Upper lobe of right lung (tissue), 1 donor: ENCODE results near the gene HSP90AB1. TPM values are rescaled to one million over a fixed set of nuclear protein-coding genes. Genes with fewer than 3 reads are reported as not detected.

ENCODE experiments used
- ATAC-seq: fragments of 200-7000 bp; cut with Tn5 transposase; one replicate; pipeline ENCODE4 v1.9.1; 2020; ENCODE audit warnings: mild to moderate bottlenecking, moderate library complexity
- DNase-seq: peaks from one replicate; pipeline ENCODE4 v3.0.0-alpha.2; 2020
- H3K27ac ChIP-seq: fragments of 200-600 bp; one replicate; pipeline ENCODE4 v1.8.0; 2022
- H3K27me3 ChIP-seq: fragments of 200-600 bp; one replicate; pipeline ENCODE4 v1.8.0; 2022; ENCODE audit warnings: mild to moderate bottlenecking
- H3K36me3 ChIP-seq: fragments of 200-600 bp; one replicate; pipeline ENCODE4 v1.8.0; 2022
- H3K4me1 ChIP-seq: fragments of 200-600 bp; one replicate; pipeline ENCODE4 v1.8.0; 2022
- H3K4me3 ChIP-seq: fragments of 200-600 bp; one replicate; pipeline ENCODE4 v1.8.0; 2022; ENCODE audit warnings: mild to moderate bottlenecking
- H3K9me3 ChIP-seq: fragments of 200-600 bp; one replicate; pipeline ENCODE4 v1.8.0; 2022
- intact Hi-C: fragments of 100-400 bp; cut with DNase I; formaldehyde crosslinking; loops from one replicate; pipeline ENCODE4 v1.11.0; 2022
- total RNA-seq: library from RNA; stranded (reverse); fragmentation: NEBNext Ultra II Directional; extraction: Animal tissue kit (Norgen Biotek cat#: 25700); gene quantifications from one replicate; pipeline ENCODE4 v1.2.1, GENCODE V29; 2021
- TF ChIP-seq, protein P1 (sequence below): fragments of 200-600 bp; IDR thresholded peaks from one replicate; pipeline ENCODE4 v1.8.0; 2022; ENCODE audit warnings: antibody characterized with exemption
- donor health status: DM: no; HTN: yes; CAD: no; lungs with severe emphysema.

HSP90AB1 gene
- total RNA-seq, 1 donor from 2014 or later = 660 TPM

DNA sequence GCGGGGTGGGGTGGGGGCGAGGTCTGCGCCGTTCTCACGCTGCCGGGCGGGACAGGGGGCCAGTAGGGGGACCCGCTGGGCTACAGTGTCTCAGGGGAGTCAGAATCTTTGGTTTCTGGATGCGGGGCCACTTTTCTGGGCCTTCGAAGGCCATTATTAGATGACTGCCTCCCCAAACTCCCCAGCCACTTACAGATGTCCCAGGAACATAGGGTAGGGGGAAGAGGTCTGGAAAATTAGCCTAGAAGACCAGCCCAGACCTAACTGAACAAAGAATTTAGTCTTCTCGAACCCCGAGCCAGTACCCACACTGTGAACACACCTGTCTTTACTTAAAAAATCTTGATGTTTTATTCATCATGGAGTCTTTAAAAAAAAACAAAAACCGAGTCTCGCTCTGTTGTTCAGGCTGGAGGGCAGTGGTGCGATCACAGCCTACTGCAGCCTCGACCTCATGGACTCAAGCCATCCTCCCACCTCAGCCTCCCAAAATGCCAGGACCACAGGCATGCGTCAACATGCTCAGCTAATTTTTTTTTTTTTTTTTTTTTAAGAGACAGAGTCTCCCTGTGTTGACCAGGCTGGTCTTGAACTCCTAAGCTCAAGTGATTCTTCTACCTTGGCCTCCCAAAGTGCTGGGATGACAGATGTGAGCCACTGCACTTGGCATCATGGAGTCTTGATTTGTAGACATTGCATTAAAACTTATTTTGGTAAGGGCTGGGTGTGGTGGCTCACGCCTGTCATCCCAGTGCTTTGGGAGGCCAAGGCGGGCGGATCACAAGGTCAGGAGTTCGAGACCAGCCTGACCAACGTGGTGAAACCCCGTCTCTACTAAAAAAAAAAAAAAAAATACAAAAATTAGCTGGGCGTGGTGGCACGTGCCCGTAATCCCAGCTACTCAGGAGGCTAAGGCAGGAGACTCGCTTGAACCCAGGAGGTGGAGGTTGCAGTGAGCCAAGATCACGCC is 26.8 kb upstream of the HSP90AB1 start:
- Histone ChIP-seq H3K4me3 (peak overlapping the region; percentile 62), H3K4me1 (peaks cover 66% of the 10 kb centered on the region), H3K9me3 (no peaks in the 10 kb centered on the region), H3K27me3 (no peaks in the 10 kb centered on the region), H3K27ac (peak overlapping the region; percentile 84), H3K36me3 (no peaks in the 10 kb centered on the region)
- ATAC-seq (no peak), DNase-seq (no peak)
- TF ChIP-seq, protein P1, sequence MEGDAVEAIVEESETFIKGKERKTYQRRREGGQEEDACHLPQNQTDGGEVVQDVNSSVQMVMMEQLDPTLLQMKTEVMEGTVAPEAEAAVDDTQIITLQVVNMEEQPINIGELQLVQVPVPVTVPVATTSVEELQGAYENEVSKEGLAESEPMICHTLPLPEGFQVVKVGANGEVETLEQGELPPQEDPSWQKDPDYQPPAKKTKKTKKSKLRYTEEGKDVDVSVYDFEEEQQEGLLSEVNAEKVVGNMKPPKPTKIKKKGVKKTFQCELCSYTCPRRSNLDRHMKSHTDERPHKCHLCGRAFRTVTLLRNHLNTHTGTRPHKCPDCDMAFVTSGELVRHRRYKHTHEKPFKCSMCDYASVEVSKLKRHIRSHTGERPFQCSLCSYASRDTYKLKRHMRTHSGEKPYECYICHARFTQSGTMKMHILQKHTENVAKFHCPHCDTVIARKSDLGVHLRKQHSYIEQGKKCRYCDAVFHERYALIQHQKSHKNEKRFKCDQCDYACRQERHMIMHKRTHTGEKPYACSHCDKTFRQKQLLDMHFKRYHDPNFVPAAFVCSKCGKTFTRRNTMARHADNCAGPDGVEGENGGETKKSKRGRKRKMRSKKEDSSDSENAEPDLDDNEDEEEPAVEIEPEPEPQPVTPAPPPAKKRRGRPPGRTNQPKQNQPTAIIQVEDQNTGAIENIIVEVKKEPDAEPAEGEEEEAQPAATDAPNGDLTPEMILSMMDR = peak; percentile 3
- intact Hi-C loops = no loop called here

DNA sequence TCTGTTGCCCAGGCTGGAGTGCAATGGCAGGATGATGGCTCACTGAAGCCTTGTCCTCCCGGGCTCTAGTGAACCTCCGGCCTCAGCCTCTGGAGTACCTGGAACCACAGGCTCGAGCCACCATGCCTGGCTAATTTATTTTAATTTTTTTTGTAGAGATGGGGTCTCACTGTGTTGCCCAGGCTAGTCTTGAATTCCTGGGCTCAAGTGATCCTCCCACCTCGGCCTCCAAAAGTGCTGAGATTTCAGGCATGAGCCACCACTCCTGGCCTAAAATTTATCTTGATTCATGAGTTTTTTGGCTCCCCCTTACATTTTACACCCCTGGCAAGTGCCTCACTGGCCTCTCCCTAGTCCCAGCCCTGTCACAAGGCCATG is 26.0 kb upstream of the HSP90AB1 start:
- Histone ChIP-seq H3K9me3 (no peaks in the 10 kb centered on the region), H3K4me1 (peaks cover 66% of the 10 kb centered on the region), H3K36me3 (no peaks in the 10 kb centered on the region), H3K27me3 (no peaks in the 10 kb centered on the region), H3K27ac (peak overlapping the region; percentile 84), H3K4me3 (no peak overlapping the region)
- TF ChIP-seq, protein P1 = no peak
- ATAC-seq = no peak
- intact Hi-C loops = no loop called here
- no peak for DNase-seq

DNA sequence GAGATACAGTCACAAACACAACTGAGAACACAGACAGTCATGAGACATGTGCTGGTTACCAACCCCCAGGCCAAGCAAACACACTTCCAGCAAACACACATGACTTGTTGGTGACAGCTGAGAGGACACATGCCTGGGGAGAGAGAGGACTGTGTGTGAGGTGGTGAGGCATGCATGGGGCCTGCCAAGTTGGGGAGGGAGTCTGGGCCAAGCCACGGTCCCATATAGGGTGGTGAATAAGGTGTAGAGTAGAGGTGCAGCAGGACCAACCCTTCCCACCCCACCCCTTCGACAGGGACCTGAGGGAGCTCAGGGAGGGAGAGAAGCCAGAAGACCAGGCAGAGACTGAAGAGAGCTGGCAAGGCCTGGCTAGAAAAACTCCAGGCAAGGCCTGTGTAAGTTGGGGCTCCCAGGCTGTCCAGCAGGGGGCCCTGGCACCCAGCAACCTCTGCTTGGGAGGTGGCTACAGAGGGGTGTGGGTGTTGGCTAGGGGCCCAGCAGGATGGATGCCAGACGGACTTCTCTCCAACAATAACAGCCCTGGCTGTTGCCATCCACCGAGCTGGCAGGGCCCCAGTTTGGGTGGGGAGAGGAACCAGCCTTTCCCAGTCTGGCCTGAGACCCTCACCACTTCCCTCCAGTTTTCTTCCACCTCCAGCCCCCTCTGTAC is 25.5 kb upstream of the HSP90AB1 start:
- Histone ChIP-seq H3K27me3 (no peaks in the 10 kb centered on the region), H3K4me1 (peaks cover 72% of the 10 kb centered on the region), H3K4me3 (peak overlapping the region; percentile 26), H3K27ac (peak overlapping the region; percentile 84), H3K9me3 (no peaks in the 10 kb centered on the region), H3K36me3 (no peaks in the 10 kb centered on the region)
- TF ChIP-seq, protein P1 = peak; percentile 86
- DNase-seq = peak; percentile 94
- intact Hi-C loops = no loop called here
- peak; percentile 72 for ATAC-seq

DNA sequence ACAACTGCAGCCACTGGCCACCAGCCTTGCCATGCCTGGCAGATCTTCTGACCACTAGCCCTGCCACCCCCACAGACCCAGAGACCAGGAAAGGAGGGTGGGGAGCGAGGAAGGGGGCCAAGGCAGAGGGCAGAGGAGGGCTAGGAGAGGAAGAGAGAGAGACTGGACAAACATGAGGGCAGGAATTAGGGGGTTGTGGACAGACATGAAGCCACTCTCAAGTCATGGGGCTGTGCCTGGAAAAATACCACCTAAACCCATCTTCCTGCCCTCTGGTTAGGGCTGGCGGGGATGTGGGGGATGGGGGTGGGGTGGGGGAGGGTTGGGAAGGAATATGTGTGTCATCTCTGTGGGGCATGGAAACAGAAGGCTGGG is 25.0 kb upstream of the HSP90AB1 start:
- intact Hi-C loops = no loop called here
- DNase-seq (no peak), ATAC-seq (no peak)
- Histone ChIP-seq H3K27me3 (no peaks in the 10 kb centered on the region), H3K36me3 (no peaks in the 10 kb centered on the region), H3K27ac (peak overlapping the region; percentile 84), H3K9me3 (no peaks in the 10 kb centered on the region), H3K4me3 (peak overlapping the region; percentile 26), H3K4me1 (peaks cover 73% of the 10 kb centered on the region)
- TF ChIP-seq, protein P1 = no peak

DNA sequence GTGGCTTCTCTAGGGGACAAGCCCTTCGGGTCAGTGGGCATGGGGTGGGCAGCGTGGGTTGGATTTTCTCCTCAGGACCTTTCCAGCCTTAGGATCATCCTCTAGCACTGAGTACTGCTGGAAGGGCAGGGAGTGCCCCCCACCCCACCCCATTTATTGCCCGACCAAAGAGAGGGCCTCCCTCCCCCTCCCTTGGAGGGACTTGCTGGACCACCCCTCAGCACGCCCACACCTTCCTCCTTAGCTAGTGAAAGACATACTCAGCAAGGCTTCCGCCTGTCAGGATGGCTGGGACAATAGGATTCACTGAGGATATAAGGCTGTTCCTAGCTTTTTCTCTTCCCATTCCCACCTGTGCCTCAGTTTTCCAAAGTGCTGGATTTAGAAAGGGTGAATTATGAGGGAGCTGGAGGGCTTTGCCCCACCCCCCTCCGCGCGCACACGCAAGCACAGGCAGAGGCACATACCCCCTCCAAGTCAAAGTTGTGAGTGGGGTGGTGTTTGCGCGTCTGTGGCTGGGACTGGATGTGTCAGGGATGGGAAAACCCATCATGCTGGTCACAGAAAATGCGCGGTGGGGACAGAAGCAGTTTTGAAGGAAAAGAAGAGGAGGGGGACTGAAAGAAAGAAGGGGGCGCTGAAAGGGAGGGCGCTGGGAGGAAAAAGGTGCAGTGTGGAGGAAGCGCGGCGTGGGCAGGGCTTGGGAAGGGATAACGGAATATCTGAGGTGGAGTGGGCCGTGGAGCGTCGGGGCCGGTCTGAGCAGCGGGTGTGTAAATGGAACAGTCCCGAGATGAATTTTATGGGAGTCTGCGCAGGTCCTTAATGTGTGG is 24.2 kb upstream of the HSP90AB1 start:
- Histone ChIP-seq H3K4me1 (peaks cover 66% of the 10 kb centered on the region), H3K36me3 (no peaks in the 10 kb centered on the region), H3K4me3 (peak overlapping the region; percentile 71), H3K27me3 (no peaks in the 10 kb centered on the region), H3K27ac (peak overlapping the region; percentile 84), H3K9me3 (no peaks in the 10 kb centered on the region)
- DNase-seq (no peak), ATAC-seq (no peak)
- TF ChIP-seq, protein P1 = no peak
- intact Hi-C loops = no loop called here
